DMS153 treated with DMSO at 0.1 percent for 48 hours (cell line): ENCODE data around the gene AKR7A3.
A peak's percentile ranks its signal among the peaks of the same experiment; 100 is the strongest.
"Not testable (repeated sequence)": the region's sequence is repeated elsewhere in the genome, so short reads cannot be mapped to it uniquely, and the experiment has no call there.

Source experiments
- DNase-seq: peaks from one replicate; lab custom pipeline; 2025; ENCODE audit not compliant: unreplicated experiment; lab: John Stamatoyannopoulos, UW

AKR7A3 gene

GRCh38 chr1:19256301-19256700 lies 32.3 kb downstream of the AKR7A3 start:
- DNase-seq = not testable (repeated sequence)

- no peak for DNase-seq
These were observed 33.3 kb downstream of the AKR7A3 start for GRCh38 chr1:19255288-19255687.

- no peak for DNase-seq
These were observed 34.2 kb downstream of the AKR7A3 start for GRCh38 chr1:19254416-19254815.

- peak; percentile 91 for DNase-seq
These were observed 37.0 kb downstream of the AKR7A3 start, which contains the start of the genes EMC1 and MRTO4 for GRCh38 chr1:19251305-19252196. TSS of gene EMC1 (minus strand) at chr1:19251524. CDS start at chr1:19251509, 15 bp downstream. TSS of gene MRTO4 (plus strand) at chr1:19251805. CDS start at chr1:19251836, 31 bp downstream.

GRCh38 chr1:19250629-19251304 lies 37.8 kb downstream of the AKR7A3 start:
- DNase-seq = no peak

GRCh38 chr1:19240673-19241538 lies 47.7 kb downstream of the AKR7A3 start:
- peak; percentile 3 for DNase-seq

GRCh38 chr1:19239876-19240275 lies 48.7 kb downstream of the AKR7A3 start:
- no peak for DNase-seq

GRCh38 chr1:19234224-19234623 lies 54.3 kb downstream of the AKR7A3 start:
- DNase-seq = no peak
